Stomach (tissue), 9 donors: Measurements from ENCODE around the gene IRF2BP2. TPM values are rescaled to one million over a fixed set of nuclear protein-coding genes. Genes with fewer than 3 reads are reported as not detected.

Source experiments
- DNase-seq, 2 donors: peaks; one replicate each; pipeline versions ENCODE4 v3.0.0 to v3.0.0-alpha.2; 2013 to 2019
- H3K27ac ChIP-seq, 5 donors: fragments of 200-600 bp in 4 of 5; sonication (generic) in 4 of 5; one replicate each; pipeline ENCODE4 v1.5.1; 2013 to 2019; ENCODE audit warnings: mild to moderate bottlenecking in 1 of 5, moderate library complexity in 1 of 5
- H3K27me3 ChIP-seq, 3 donors: fragments of 200-600 bp; sonication (generic); one replicate each; pipeline ENCODE4 v1.5.1; 2017 to 2019; ENCODE audit warnings: mixed run types in 1 of 3
- H3K36me3 ChIP-seq, 4 donors: fragments of 200-600 bp; sonication (generic); 1 replicate in 3 of 4; 2 replicates in 1 of 4; pipeline ENCODE4 v1.5.1; 2016 to 2019
- H3K4me1 ChIP-seq, 4 donors: fragments of 200-600 bp; sonication (generic); one replicate each; pipeline ENCODE4 v1.5.1; 2016 to 2019
- H3K4me3 ChIP-seq, 4 donors: fragments of 200-600 bp; sonication (generic) in 3 of 4; one replicate each; pipeline ENCODE4 v1.5.1; 2016 to 2019; ENCODE audit warnings: mild to moderate bottlenecking in 1 of 4
- H3K9me3 ChIP-seq, 4 donors: fragments of 200-600 bp; sonication (generic); one replicate each; pipeline ENCODE4 v1.5.1; 2016 to 2019
- EP300 ChIP-seq: sonication (generic); formaldehyde crosslinking; IDR thresholded peaks from one replicate; pipeline ENCODE4 v1.6.1; 2017; ENCODE audit warnings: antibody characterized with exemption
- POLR2A ChIP-seq, 4 donors: fragments of 450-650 bp; IDR thresholded peaks; one replicate each; pipeline ENCODE4 v1.6.1; 2016; ENCODE audit warnings: antibody characterized with exemption in 4 of 4, control low read depth in 2 of 4, mild to moderate bottlenecking in 1 of 4, moderate library complexity in 1 of 4
- POLR2AphosphoS5 ChIP-seq, 3 donors: sonication (generic); formaldehyde crosslinking; IDR thresholded peaks; one replicate each; pipeline ENCODE4 v1.6.1; 2016; ENCODE audit warnings: antibody characterized with exemption in 3 of 3
- WGBS, 5 donors: extraction: QIAGEN DNeasy Blood & Tissue Kit in 3 of 5; methylation state at CpG; one replicate each; pipeline versions ENCODE4 v1.1.5 to v1.1.7; 2013 to 2018; 5-methylcytosine and 5-hydroxymethylcytosine counted together
- intact Hi-C: fragments of 100-400 bp; cut with DNase I; formaldehyde crosslinking; loops from one replicate; pipeline ENCODE4 v1.15.1; 2023; ENCODE audit warnings: low total_unique reads
- polyA plus RNA-seq, 3 donors: library from polyadenylated mRNA; stranded (reverse); fragments of 200-250 nt; gene quantifications; one replicate each; pipeline ENCODE4 v1.2.3, GENCODE V29; 2013
- total RNA-seq, 5 donors: library from RNA; depleted of rRNA; stranded (reverse); fragments of >200 nt; gene quantifications; one replicate each; pipeline versions ENCODE4 v1.1.0 to v1.2.3, GENCODE V29; 2014 to 2016
- TF ChIP-seq, protein P1 (sequence below), 7 experiments: fragments of 450-650 bp in 4 of 7; fragments of 200-600 bp in 3 of 7; sonication (generic) in 3 of 7; IDR thresholded peaks; one replicate each; pipeline ENCODE4 v1.5.1; 2016 to 2019; ENCODE audit warnings: antibody characterized with exemption in 7 of 7, control low read depth in 2 of 7, mild to moderate bottlenecking in 1 of 7
- donor health status: healthy with polysubstance abuse.
- donor health status: Bipolar disorder and iron deficiency.
- donor health status: healthy.

IRF2BP2 gene
- total and polyA plus RNA-seq, 8 donors: 39.6 to 218 (median 63.1) TPM

DNA sequence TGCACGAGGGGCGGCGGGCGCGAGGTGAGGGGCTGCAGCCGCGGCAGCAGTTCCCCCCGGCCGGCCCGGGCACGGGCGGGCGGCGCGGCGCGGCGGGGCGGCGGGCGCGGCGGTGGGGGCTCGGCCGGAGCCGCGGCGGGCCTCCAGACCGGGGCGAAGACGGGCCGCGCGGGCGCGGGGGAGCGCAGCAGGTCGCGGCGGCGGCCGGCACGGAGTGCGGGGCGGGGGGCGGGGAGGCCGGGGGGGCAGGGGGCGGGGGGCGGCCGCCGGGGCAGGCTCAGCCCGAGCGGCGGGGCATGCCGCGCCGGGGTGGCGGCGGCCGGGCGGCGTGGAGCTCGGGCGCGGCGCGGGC, 311 bp downstream of the IRF2BP2 start:
- Histone ChIP-seq H3K36me3 (peaks cover 10 to 29% (median 22%) of the 10 kb centered on the region in 4 donors), H3K9me3 (no peaks in the 10 kb centered on the region), H3K27me3 (no peaks in the 10 kb centered on the region), H3K4me1 (peaks cover 28 to 45% (median 38%) of the 10 kb centered on the region in 4 donors), H3K27ac (peak overlapping the region; percentile 98 to 100 (median 100)), H3K4me3 (peak overlapping the region in 3 of 4 donors; percentile 69 to 87 (median 73))
- intact Hi-C loops: loop anchor here (10.0 kb wide), 1 partner anchor 115 kb away; no protein-coding TSS in a partner anchor
- TF ChIP-seq POLR2AphosphoS5 (IDR thresholded peaks at IDR 0.05) (no peak), EP300 (no peak), POLR2A (IDR thresholded peaks at IDR 0.05) (no peak)
- TF ChIP-seq, protein P1, sequence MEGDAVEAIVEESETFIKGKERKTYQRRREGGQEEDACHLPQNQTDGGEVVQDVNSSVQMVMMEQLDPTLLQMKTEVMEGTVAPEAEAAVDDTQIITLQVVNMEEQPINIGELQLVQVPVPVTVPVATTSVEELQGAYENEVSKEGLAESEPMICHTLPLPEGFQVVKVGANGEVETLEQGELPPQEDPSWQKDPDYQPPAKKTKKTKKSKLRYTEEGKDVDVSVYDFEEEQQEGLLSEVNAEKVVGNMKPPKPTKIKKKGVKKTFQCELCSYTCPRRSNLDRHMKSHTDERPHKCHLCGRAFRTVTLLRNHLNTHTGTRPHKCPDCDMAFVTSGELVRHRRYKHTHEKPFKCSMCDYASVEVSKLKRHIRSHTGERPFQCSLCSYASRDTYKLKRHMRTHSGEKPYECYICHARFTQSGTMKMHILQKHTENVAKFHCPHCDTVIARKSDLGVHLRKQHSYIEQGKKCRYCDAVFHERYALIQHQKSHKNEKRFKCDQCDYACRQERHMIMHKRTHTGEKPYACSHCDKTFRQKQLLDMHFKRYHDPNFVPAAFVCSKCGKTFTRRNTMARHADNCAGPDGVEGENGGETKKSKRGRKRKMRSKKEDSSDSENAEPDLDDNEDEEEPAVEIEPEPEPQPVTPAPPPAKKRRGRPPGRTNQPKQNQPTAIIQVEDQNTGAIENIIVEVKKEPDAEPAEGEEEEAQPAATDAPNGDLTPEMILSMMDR (IDR thresholded peaks at IDR 0.05): no peak
- WGBS, 5 donors: 0 to 2% (median 0%) methylated on average over 9 to 35 of the region's 67 CpGs; no CpG with 5 or more reads in 1 of the 5 donors
- no peak for DNase-seq

DNA sequence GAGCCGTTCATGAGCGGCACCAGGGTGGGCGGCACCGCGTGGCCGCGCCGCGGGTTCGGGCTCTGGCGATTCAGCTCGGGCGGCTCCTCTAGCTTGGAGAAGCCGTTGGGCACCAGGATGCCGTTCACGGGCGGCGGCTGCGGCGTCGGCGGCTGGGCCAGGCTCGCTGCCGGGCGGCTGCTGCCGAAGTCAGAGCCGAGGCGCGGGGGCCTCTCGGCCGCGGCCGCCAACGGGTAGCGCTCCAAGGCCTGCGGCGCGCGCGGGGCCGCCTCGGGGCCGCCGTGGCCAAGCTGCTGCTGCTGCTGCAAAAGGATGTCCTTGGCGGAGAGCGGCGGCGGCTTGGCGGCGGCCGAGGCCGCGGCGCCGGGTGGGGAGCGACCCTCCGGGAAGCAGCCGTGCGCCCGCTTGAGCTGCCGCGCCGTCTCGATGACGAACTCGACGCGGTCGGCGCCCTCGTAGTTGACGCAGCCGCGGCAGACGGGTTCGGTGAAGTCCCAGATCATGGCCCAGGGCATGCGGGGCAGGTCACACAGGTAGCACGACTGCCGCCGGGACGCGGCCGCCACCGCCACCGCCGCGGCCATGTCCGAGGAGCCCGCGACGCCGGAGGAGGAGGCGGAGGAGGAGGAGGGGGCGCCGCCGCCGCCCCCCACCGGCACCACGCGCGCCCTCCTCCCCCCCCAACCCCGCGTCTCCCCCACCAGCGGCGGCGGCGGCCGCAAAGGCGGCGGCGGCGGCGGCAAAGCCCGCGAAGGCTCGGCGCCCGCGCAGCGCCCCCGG, 877 bp downstream of the IRF2BP2 start:
- peak overlapping the region; percentile 69 to 87 (median 72) for H3K4me3 ChIP-seq
- peaks cover 26 to 40% (median 36%) of the 10 kb centered on the region in 4 donors for H3K4me1 ChIP-seq
- WGBS, 5 donors: 0 to 1% (median 0%) methylated on average over 22 to 113 of the region's 121 CpGs
- intact Hi-C loops: no loop called here
- peak overlapping the region; percentile 98 to 100 (median 100) for H3K27ac ChIP-seq
- H3K9me3 ChIP-seq: no peaks in the 10 kb centered on the region
- H3K36me3 ChIP-seq: peaks cover 10 to 29% (median 23%) of the 10 kb centered on the region in 4 donors
- DNase-seq: peak; percentile 64 to 82
- no peak for TF ChIP-seq POLR2A (IDR thresholded peaks at IDR 0.05)
- TF ChIP-seq, protein P1 (IDR thresholded peaks at IDR 0.05): no peak
- TF ChIP-seq POLR2AphosphoS5 (IDR thresholded peaks at IDR 0.05): peak in 2 of 3 donors; percentile 62 to 75
- no peak for TF ChIP-seq EP300
- no peaks in the 10 kb centered on the region for H3K27me3 ChIP-seq

DNA sequence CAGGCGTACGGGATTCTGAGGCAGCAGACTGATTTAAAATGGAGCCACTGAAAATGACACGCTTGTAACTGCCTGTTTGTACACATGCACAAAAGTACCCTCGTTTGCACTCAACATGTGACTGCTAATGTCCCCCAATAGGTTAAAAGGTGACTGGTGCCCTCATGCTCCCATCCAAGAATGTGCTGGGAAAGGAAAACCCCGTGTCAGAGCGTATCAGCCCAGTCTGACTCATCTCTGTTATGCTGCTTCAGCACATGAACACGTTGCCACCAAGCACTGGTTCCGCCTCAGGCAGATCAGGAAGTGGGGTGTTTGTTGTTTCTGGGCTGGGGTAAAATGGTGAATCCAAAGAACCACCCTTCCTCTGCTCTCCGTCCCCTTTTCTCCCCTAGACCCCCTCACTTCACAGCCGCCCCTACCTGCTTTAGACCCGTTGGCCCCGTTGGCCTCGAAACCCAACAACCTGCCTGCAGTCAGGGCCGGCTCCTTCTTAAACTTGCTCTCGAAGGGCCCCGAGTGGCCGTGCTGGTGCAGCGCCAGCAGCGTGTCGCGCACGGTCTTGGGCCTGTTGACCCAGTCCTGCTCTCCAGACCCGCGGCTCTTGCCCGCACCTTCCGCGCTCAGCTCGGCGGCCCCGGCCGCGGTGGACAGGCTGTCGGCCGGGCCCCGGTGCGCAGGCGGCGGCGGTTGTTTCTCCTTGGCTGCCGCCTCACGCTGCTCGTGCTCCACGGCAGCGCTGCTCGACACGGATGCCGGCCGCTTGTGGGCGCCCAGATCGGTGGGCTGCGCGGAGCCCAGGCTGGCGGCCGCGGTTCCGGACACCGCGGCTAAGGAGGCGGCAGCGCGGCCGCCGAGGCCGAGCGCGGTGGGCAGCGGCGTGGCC, 1.7 kb downstream of the IRF2BP2 start:
- intact Hi-C loops: no loop called here
- Histone ChIP-seq H3K4me1 (peaks cover 21 to 40% (median 30%) of the 10 kb centered on the region in 4 donors), H3K36me3 (peaks cover 10 to 29% (median 23%) of the 10 kb centered on the region in 4 donors), H3K27me3 (no peaks in the 10 kb centered on the region), H3K4me3 (peak overlapping the region; percentile 69 to 87 (median 72)), H3K27ac (peak overlapping the region; percentile 98 to 100 (median 100)), H3K9me3 (no peaks in the 10 kb centered on the region)
- DNase-seq: peak; percentile 79 to 95
- TF ChIP-seq EP300 (no peak), POLR2A (IDR thresholded peaks at IDR 0.05) (peak in 2 of 4 donors; percentile 28 to 60), POLR2AphosphoS5 (IDR thresholded peaks at IDR 0.05) (peak; percentile 95 to 98 (median 97))
- 0 to 1% (median 0%) methylated on average over 25 to 68 of the region's 68 CpGs for WGBS, 5 donors

DNA sequence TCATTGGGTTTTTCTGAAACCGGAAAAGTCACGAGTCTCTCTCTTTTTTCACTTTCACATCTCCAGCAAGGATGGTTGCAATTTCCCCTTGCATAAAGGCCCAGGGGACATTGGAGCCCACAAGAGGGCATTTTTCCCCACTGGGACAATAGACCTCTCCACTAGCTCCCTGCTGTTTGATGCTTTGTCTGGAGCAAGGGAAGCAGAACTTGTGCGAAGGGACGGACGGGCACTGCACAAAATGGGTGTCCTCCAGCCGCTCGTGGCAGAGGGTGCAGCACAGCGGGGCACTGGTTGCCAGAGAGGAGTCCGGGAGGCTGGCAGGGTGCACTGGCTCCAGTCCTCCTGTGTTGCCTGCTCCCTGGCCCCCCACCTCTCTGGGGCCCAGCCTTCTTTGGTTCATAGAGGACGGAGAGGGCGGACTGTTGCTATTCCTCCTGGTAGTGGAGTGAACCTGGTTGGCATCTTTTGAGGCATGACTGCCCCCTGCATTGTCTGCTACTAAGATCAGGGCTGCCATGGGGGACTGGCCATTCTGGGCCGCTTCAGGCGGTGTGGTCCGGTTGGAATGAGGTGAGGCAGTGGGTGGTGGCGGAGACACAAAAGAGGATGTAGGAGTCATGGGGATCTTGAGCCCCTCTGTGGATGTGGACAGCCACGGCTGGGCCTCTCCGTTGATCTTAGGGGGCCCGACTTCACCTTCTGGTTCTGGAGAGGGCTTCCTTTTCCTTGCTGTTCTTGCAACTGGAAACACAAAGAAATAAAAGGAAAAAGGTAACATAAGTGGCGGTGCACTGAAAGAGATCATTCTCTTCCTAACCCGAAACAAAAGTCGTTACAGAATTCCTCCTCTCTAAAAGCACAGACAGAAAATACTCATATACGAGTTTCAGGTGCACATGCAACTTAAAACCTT, 2.6 kb downstream of the IRF2BP2 start:
- Histone ChIP-seq H3K4me3 (peak overlapping the region; percentile 69 to 87 (median 72)), H3K4me1 (peaks cover 21 to 41% (median 34%) of the 10 kb centered on the region in 4 donors), H3K27ac (peak overlapping the region; percentile 98 to 100 (median 100)), H3K9me3 (no peaks in the 10 kb centered on the region), H3K36me3 (peaks cover 10 to 29% (median 23%) of the 10 kb centered on the region in 4 donors), H3K27me3 (no peaks in the 10 kb centered on the region)
- peak; percentile 38 to 74 for DNase-seq
- TF ChIP-seq, protein P1 (IDR thresholded peaks at IDR 0.05): peak in 2 of 7 experiments; percentile 11 to 12
- TF ChIP-seq EP300: no peak
- TF ChIP-seq POLR2AphosphoS5 (IDR thresholded peaks at IDR 0.05): peak in 2 of 3 donors; percentile 51 to 53
- TF ChIP-seq POLR2A (IDR thresholded peaks at IDR 0.05): no peak
- intact Hi-C loops: no loop called here
- WGBS, 5 donors: 1 to 2% (median 2%) methylated on average over 20 to 22 of the region's 22 CpGs
